A673 (cell line): ENCODE results near the gene POMGNT1.

Source experiments
- EZH2 ChIP-seq: fragments of 200-600 bp; sonication (generic); IDR thresholded peaks from 2 replicates; pipeline ENCODE4 v1.6.1; 2017; ENCODE audit warnings: borderline replicate concordance, low read depth, mild to moderate bottlenecking, mixed read lengths, antibody characterized with exemption, low read length; ENCODE audit not compliant: poor library complexity, severe bottlenecking
- TF ChIP-seq, protein P1 (sequence below): fragments of 300-800, 200-600 bp; sonication (generic); conservative IDR thresholded peaks from 2 replicates; pipeline ENCODE4 v1.5.1; 2017; ENCODE audit warnings: low read depth, mild to moderate bottlenecking, antibody characterized with exemption, low read length, moderate library complexity, mixed read lengths

- TF ChIP-seq EZH2 = no peak
- TF ChIP-seq, protein P1, sequence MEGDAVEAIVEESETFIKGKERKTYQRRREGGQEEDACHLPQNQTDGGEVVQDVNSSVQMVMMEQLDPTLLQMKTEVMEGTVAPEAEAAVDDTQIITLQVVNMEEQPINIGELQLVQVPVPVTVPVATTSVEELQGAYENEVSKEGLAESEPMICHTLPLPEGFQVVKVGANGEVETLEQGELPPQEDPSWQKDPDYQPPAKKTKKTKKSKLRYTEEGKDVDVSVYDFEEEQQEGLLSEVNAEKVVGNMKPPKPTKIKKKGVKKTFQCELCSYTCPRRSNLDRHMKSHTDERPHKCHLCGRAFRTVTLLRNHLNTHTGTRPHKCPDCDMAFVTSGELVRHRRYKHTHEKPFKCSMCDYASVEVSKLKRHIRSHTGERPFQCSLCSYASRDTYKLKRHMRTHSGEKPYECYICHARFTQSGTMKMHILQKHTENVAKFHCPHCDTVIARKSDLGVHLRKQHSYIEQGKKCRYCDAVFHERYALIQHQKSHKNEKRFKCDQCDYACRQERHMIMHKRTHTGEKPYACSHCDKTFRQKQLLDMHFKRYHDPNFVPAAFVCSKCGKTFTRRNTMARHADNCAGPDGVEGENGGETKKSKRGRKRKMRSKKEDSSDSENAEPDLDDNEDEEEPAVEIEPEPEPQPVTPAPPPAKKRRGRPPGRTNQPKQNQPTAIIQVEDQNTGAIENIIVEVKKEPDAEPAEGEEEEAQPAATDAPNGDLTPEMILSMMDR = no peak
Observed at GRCh38 chr1:46150085-46150484, 48.1 kb downstream of the POMGNT1 start.
